Measurements from ENCODE around the gene TMEM273.

- TF ChIP-seq GATA2 (IDR thresholded peaks at IDR 0.05; ENCODE audit: low read depth, low read length) (no peak), GATA3 (IDR thresholded peaks at IDR 0.05; ENCODE audit: low read depth, low read length) (no peak)
Measured at GRCh38 chr10:49200854-49201253, 12.7 kb upstream of the TMEM273 start.

Data from SH-SY5Y (cell line).